HG03095 (cell line): Measurements from ENCODE around the gene MYORG.
"Not testable (repeated sequence)": the region's sequence is repeated elsewhere in the genome, so short reads cannot be mapped to it uniquely, and the experiment has no call there.

ENCODE experiments used
- ATAC-seq: cut with Tn5 transposase; IDR thresholded peaks from one replicate; pipeline ENCODE4 v1.9.1; 2021; ENCODE audit warnings: moderate library complexity; ENCODE audit not compliant: unreplicated experiment

MYORG gene

DNA sequence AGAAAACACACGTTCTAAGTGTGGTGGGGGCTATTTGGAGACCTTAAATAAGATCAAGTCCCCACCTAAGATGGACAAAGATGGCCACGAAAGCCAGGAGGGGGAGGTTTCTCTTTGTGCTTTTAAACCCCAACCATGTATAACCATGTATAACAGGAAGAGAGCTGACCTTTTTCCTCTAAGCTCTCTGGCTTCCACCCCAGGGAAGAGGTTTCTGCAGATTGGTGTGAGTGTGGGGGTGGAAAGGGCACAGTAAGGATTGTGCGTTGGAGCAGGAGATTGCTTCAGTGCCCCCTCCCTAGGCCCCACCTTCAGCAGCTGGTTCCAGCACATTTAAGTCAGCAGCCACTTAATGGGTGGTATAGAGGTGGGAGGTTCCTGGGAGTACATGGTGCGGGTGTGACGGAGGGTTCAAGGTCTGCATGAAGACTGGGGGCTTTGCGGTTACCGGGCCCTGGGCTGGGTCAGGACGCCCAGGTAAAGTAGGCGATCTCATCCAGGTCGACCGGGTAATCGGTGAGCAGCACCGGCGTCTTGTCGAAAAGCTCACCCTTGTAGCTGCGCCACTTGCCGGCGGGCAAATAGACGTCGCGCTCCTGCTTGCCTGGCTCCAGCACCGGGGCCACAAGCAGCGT is 6.2 kb downstream of the MYORG start:
- ATAC-seq, result no peak

DNA sequence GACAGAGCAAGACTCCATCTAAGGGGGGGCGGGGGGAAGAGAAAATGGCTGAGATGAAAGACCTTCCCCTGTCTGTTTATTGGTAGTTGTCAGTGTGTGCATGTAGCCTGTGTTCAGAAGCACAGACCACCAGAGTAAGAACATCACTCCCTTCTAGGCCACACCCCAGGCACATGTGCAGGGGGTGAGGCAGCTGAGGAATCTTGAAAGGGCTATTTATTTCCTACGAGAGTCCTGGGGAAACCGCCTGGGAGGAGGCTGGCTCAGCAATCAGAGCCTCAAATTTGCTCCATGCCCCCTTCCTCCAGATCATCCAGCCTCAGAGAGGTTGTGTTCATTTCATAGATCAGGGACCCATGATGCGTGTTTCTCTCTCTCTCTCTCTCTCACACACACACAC is 7.1 kb downstream of the MYORG start:
- ATAC-seq, result no peak

DNA sequence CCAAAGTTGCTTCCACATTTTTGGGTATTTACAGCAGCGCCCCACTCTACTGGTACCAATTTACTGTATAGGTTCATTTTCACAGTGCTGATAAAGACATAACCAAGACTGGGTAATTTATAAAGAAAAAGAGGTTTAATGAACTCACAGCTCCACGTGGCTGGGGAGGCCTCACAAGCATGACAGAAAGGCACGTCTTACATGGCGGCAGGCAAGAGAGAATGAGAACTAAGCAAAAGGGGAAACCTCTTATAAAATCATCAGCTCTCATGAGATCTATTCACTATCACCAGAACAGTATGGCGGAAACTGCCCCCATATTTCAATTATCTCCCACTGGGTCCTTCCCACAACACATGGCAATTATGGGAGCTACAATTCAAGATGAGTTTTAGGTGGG is 7.9 kb downstream of the MYORG start:
- not testable (repeated sequence) for ATAC-seq

DNA sequence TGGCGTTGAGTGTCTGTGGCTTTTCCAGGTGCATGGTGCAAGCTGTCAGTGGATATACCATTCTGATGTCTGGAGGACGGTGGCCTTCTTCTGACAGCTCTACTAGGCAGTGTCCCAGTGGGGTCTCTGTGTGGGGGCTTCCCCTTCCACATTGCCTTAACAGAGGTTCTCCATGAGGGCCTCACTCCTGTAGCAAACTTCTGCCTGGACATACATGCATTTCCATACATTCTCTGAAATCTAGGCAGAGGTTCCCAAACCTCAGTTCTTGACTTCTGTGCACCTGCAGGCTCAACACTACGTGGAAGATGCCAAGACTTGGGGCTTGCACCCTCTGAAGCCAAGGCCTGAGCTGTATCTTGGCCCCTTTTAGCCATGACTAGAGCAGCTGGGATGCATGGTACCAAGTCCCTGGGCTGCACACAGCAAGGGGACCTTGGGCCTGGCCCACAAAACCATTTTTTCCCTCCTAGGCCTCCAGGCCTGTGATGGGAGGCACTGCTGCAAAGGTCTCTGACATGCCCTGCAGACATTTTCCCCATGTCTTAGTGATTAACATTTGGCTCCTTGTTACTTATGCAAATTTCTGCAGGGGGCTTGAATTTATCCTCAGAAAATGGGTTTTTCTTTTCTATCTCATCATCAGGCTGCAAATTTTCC is 8.8 kb downstream of the MYORG start:
- not testable (repeated sequence) for ATAC-seq

DNA sequence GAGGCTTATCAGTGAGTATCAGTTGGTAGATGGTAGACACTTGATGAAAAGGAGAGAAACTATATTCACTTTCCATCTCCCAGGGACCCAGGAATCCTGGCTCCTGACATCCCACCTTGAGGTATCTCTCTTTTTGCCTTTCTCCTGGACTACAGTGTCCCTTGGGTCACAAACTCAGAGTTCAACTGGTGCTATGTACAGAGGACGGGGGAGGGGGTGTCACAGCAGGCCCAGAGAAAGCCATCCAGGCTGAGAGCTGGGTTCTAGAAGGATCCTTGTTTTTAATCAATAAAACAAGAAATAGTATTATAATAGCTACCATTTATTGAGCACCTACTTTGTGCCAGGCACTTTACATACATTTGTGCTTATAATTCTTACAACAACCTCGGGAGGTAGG is 10.3 kb downstream of the MYORG start:
- ATAC-seq, result no peak

DNA sequence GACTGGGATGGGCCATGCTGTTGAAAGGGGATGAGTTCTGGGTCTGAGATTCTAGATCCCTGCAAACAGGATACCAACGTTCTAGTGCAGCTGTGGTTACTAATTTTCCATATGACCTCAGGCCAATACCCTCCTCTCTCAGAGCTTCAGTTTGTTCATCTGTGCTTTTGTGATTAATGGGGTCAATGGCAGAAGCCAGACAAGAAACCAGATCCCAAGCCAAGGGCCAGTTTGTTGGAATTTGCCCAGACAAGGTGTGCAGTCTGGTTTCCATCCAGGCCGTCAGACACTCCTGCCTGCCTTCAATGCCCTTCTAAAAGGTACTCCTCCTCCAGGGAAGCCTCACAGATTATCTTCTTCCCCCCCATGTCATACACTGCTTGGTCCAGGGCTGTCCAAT is 11.4 kb downstream of the MYORG start:
- ATAC-seq, result no peak

DNA sequence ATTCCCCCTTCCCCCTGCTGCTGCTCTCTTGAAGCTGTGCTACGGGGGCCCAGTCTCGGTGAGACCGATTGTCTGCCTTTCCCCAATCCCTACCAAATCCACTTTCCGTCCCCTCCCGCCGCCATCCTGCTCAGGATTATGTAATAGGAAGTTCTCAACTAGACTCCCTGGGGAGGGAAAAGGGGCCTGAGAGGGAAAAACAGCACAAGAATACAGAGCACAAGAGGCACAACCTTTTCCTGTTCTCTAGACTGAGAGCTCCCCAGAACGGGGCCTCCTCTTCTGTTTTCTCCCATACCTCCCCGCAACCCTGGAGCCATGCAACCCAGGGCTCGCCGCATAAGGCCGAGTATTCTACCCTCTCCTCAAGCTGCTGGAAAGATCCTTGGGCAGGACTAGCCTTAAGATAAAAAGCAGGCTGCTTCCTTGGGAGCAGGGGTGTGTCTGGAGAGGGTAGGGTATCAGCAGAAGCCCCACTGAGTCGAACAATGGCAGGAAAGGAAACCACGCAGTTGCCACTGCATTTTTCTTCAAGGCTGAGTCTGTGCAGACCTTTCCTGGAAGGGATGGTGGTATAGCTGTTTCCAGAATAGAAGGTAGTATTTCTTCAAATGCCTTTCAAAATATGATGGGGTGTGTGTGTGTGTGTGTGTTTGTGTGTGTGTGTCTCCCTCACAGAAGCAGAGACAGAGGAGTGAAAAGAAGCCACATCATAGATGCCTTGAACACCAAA is 12.9 kb downstream of the MYORG start:
- ATAC-seq, result no peak

DNA sequence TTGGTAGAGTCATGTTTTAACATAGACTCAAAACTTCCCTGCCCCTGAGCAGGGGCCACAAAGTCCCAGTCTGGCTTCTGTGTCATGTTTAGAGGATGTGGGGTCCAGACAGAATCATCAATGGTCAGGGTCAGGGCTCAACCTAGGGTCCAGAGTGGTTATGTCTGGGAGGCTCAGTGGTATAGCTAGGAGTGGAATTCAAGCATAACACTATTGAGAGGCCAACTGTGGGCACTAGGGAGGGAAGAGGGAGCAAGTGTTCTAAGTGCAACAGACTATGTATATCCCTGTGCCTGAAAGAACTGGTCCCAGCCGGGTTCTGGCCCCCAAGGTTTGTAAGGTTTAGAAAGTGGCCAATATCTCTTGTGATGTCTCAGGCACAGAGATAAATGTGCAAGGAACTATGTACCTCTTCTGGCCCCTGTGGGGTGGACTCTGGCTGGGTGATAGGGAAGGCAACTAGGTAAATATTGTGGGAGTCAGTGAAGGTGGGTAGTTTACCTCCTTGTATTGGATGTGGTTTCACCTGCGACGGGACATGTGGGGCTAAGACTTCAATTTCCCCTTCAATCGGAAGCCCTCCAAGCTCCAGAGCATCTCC is 14.0 kb downstream of the MYORG start:
- ATAC-seq, result no peak

DNA sequence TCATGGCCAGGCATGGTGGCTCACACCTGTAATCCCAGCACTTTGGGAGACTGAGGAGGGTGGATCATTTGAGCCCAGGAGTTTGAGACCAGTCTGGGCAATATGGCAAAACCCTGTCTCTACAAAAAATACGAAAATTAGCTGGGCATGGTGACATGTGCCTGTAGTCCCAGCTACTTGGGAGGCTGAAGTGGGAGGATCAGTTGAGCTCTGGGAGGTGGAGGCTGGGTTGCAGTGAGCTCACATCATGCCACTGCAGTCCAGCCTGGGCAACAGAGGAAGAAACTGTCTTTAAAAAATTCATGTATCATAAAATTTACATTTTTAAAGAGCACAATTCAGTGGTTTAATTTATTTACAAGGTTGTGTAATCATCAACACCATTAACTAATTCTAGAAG is 23.7 kb downstream of the MYORG start:
- ATAC-seq, result not testable (repeated sequence)

DNA sequence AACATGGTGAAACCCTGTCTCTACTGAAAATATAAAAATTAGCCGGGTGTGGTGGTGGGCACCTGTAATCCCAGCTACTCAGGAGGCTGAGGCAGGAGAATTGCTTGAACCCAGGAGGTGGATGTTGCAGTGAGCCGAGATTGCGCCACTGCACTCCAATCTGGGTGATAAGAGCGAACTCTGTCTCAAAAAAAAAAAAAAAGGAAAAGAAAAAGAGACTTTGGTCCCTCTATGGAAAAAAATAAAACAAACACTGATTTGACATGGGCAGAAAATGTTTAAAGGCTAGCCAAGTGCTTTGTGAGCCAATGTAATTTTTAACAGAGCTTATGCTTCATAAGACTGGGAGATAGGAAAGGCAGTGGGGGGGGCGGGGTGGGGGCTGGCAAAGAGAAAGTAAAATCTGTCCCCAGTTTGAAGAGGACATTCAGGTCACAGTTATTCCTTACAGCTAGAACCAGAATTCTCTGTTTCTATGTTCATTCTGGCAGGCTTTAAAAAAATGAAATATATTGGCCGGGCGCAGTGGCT is 24.5 kb downstream of the MYORG start:
- not testable (repeated sequence) for ATAC-seq

DNA sequence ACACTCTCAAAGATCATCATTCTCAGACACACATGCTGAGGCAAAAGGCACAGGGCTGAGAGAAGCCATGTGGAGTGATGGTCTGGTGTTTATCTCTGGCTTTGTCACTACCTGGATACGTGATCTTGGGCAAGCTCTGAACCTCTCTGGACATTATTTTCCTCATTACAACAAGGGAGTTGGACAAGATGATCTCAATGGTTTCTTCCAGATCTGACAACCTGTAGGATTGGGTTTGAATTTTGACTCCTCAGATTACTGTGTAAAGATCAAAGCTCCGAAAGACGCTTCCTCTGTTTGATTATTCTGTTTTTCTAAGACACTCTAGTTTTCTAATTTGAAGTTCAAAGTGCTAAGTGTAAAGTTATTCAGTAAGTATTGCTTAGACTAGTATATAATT is 27.4 kb downstream of the MYORG start:
- no peak for ATAC-seq

DNA sequence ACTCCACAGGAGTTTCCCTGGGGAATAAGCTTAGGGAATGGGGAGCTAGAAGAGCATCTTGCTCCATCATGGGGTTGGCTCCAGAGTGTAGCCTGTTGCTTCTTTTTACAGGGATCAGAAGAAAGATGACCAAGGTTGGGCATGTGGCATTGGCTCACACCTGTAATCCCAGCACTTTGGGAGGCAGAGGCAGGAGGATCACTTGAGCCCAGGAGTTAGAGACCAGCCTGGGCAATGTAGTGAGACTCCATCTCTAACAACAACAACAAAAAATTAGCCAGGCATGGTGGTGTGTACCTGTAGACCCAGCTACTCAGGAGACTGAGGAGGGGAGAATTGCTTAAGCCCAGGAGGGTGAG is 28.9 kb downstream of the MYORG start:
- ATAC-seq, result no peak

DNA sequence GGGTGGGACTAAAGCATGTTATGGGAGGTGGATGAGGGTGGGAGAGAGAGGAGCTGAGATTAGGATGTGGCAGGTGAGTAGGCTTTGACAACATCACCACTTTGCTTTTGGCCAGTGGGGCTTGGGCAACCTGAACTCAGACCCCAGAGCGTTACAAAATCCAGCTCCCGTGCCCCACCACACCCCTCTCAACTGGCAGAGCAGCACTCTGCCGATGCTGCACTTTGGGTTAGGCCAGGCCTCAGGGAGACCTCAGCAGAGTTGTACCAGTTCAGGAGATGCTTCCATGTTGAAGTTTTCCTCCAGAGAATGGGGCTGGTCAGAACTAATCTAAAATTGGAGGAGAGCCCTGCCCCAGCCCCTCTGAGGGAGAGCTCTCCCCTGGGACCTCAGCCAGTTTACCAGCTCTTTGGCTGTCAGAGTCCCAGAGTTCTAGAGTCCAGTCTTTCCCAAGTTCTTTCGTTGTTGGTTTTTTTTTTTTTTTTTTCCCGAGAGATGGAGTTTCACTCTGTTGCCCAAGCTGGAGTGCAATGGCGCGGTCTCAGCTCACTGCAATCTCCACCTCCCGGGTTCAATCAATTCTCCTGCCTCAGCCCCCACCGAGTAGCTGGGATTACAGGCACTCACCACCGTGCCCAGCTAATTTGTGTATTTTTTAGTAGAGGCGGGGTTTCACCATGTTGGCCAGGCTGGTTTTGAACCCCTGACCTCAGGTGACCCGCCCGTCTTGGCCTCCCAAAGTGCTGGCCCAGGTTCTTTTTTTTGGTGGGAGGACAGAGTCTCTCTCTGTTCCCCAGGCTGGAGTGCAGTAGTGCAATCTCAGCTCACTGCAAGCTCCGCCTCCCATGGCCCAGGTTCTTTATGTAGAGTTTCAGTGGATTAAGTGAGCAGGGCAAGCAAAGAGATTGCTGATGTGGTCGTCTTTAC is 29.6 kb downstream of the MYORG start:
- ATAC-seq, result no peak

DNA sequence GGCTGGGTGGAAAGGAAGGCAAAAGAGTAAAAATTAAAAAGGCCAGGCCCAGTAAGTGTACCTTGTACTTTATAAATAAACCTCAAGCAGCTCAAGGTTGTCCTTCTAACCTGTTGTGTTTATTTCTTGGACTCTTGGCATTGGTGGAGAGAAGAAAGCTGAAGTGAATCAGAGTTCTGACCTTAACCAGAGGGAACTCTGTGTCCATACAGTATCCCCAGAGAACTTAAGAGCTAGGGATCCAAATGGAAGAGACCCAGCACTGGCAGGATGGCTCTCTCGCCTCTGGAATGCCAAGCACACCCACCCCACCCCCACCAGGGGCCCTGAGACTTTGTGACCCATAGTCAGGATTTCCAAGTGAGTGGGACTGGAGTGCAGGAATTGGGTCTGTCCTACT is 33.1 kb downstream of the MYORG start:
- ATAC-seq, result no peak

DNA sequence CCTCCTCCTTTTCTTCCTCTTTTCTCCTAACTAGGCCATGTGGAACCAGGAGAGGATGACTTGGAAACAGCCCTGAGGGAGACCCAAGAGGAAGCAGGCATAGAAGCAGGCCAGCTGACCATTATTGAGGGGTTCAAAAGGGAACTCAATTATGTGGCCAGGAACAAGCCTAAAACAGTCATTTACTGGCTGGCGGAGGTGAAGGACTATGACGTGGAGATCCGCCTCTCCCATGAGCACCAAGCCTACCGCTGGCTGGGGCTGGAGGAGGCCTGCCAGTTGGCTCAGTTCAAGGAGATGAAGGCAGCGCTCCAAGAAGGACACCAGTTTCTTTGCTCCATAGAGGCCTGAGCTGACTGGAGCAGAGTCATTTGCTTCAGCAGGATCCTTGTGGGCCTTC is 33.6 kb downstream of the MYORG start:
- no peak for ATAC-seq

DNA sequence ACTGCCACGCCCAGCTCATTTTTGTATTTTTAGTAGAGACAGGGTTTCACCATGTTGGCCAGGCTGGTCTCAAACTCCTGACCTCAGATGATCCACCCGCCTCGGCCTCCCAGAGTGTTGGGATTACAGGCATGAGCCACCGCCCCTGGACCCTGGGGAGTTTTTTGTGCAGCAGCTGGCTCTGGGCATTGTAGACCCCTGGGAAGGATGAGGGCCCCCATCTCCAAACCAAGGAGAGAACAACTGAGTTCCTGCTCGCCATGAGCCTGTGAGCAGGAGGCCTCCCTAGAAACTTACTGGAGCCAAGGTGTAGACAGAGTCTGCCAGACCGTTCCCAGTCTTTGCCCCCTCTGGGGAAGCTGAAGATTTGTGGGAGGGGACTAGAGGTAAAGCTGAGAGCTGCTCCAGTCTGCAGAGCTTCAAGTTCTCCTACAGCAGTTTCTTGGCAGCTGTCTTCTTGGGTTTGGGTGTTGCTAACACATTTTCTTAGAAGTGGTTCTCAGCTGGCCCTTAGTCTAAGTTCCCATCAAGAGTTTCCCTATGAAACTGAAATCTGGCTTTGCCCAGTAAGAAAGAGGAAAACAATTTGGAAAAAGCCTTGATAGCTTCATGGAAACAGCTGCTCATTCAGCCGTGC is 34.9 kb downstream of the MYORG start:
- ATAC-seq, result no peak

DNA sequence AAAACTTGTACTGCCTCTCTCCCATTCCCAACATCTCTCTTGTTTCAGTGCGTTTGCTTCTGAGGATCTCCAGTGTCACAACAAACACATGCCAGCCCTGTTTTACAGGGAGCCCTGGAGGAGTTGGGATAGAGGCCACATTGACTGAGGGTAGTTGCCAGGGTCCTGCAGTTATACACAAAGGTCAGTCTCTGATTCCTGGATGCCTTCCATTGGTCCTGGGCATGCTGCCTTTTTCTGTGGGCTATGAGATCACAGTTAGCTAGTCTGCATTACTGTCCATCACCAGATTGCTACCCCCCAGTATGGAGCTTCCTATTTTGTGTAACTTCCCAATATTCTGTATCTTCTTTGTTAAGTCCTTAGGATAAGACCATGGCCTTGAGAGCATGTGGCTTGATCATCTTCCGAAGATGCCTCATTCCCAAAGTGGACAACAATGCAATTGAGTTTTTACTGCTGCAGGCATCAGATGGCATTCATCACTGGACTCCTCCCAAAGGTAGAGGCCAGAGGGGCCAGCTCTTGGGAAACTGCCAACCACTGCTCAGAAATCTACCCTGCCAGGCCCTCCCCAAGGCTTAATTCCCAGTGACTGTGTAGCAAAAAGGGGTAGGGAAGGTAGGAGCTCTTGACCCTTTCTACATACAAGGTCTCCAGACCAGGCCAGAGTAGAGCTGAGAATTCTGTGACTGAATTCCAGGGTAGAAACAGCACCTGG is 37.9 kb downstream of the MYORG start:
- ATAC-seq, result no peak

DNA sequence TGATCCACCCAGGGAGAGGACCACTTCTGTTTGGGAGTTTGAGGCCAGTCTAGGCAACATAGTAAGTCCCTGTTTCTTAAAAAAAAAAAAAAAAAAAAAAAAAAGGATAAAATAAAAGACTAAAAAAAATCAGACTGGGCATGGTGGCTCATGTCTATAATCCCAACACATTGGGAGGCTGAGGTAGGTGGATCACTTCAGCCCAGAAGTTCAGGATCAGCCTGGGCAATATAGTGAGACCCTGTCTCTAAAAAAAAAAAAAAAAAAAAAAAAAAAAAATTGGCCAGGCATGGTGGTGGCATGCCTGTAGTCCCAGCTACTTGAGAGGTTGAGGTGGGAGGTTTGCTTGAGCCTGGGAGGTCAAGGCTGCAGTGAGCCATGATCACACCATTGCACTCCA is 38.6 kb downstream of the MYORG start:
- not testable (repeated sequence) for ATAC-seq

DNA sequence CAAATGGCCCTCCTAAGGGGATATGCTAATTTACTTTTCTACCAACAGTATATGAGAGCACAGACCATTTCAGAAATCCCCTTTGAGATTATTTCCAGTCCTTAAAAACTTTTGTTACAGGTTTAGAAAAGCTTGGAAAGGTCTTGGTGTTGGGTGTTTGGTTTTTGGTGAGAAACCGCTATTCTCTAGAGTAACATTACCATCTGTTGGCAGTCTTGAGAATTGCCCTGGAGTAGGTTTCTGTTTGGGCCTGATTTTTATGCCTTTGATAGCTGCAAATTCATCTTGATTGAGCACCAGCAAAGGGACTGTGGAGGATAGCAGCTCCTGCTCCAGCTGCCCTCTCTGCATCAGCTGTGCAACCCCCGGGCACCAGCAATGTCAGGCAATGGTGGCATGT is 39.3 kb downstream of the MYORG start:
- no peak for ATAC-seq

DNA sequence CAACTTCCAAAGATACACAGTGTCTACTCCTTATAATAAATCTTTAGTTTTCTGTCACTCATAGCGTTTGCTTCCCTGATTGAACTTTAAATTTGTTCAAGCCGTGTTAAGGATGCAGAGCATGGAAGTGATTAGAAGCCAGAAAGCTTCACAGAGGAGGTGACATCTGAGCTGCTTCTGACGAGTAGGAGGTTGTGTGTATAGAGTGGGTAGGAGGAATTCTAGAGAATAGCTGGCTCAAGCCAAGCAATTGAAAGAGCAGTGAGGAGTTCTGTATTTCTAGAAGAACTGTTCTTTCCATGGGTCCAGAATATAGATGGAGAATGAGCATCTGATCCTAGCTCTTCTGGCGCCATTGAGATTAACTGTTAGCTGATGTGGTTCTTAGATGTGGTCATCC is 41.3 kb downstream of the MYORG start:
- ATAC-seq, result no peak
